Astrocyte of the hippocampus (primary cell): ENCODE data around the gene ZDHHC11.
"Not testable (repeated sequence)": the region's sequence is repeated elsewhere in the genome, so short reads cannot be mapped to it uniquely, and the experiment has no call there.

Experiments used
- DNase-seq: peaks from one replicate; pipeline ENCODE4 v3.0.0; 2011; ENCODE audit warnings: low read depth, low spot score

Gene ZDHHC11

DNA sequence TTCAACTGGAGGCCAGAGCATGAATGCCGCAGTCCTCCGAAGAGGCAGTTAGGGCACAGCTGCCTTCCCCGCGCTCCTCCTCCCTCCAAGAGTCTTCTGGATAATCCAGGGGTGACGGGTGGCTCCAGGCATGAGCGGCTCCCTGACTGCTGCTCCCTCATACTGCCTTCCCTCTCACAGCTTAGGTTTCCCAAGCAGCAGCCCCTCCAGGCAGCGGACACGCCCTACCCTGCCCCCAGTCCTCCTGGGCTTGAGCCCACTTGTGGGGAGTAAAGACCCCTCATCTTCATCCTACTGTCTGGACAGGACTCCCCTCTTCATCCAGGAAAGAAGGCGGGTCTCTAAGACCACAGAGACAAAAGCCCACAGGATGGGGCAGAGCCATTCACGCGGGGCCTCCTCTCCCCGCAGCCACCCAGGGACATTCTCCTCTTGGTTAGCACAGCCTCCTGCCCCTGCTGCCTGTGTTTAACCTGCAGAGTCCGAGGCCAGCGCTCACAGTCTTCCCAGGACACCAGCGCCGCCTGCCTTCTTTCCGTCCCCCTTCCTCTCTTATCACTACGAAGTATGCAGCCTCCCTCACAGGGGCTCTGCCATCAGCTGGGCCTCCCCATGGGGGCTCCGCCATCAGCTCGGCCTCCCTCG, 5.6 kb downstream of the ZDHHC11 start:
- DNase-seq, result not testable (repeated sequence)

GRCh38 chr5:844426-844825, 6.4 kb downstream of the ZDHHC11 start:
- DNase-seq, result not testable (repeated sequence)

GRCh38 chr5:843926-844325, 6.9 kb downstream of the ZDHHC11 start:
- DNase-seq, result not testable (repeated sequence)

- not testable (repeated sequence) for DNase-seq
These were observed 7.4 kb downstream of the ZDHHC11 start for GRCh38 chr5:843371-843770.

GRCh38 chr5:842402-843221, 8.2 kb downstream of the ZDHHC11 start:
- DNase-seq, result not testable (repeated sequence)

DNA sequence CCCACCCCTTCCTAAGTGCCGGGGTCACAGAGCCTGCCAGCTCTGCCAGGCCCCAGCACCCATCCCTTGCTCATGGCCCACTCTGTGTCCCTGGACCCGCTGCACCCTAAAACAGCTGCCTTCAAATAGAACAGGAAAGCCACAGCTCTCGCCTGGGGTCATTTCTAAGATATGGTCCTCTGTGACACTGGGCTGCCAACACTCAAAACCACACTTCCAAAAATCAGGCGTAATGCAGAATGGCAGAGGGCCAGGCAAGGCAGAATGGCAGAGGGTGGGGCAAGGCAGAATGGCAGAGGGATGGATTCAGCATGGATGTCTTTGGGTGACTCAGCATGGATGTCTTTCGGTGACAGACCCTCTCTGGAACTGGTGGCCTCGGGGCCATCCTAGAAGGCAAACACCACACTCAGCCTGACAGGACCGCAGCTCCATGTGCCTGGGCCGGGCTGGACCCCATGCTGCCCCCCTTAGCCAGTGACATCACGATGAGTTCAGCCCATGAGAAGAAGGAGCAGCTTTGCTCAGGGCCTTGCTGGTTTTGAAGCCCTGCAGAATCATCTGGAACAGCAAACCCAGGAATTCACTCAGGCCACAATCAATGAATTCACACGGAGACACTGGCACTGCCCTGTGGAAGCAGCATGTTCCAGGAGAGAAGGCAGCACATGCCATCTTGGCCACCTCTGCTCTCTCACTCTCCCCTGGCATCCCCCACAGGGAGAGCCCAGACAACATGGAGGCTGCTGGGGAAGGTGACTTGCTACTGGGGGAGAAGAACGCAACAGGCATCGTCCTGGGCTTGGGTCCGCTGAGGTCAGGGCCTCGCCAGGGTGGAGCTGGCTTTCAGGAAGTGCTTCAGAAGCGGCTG, 9.0 kb downstream of the ZDHHC11 start:
- not testable (repeated sequence) for DNase-seq

- DNase-seq, result not testable (repeated sequence)
These were observed 9.8 kb downstream of the ZDHHC11 start for GRCh38 chr5:840974-841435.

- DNase-seq, result not testable (repeated sequence)
These were observed 10.4 kb downstream of the ZDHHC11 start for GRCh38 chr5:840118-840973.

GRCh38 chr5:838431-838851, 12.3 kb downstream of the ZDHHC11 start:
- not testable (repeated sequence) for DNase-seq

DNA sequence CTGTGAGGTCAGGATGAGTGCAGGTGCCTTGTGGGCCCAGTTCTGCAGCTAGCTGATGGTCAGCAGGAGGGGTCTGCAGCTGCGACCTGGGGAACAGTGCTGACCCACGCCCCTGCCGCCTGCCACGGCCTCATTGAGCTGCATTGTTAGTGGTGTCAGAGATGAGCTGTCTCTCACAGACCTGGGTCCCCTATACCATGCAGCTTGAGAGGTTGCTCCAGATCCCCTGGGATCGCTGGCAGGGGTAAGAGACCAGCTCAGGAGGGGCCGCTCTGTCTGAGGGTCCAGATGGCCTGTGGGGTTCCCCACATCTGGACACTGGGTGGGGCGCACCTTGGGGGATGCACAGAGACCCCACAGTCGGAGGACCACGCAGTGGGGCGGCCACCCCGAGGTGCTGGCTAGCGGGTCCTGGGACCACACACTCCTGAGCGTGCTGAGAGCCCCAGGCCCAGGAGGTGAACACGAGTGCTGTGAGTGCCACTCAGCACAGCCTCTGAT, 13.1 kb downstream of the ZDHHC11 start:
- DNase-seq, result not testable (repeated sequence)

DNA sequence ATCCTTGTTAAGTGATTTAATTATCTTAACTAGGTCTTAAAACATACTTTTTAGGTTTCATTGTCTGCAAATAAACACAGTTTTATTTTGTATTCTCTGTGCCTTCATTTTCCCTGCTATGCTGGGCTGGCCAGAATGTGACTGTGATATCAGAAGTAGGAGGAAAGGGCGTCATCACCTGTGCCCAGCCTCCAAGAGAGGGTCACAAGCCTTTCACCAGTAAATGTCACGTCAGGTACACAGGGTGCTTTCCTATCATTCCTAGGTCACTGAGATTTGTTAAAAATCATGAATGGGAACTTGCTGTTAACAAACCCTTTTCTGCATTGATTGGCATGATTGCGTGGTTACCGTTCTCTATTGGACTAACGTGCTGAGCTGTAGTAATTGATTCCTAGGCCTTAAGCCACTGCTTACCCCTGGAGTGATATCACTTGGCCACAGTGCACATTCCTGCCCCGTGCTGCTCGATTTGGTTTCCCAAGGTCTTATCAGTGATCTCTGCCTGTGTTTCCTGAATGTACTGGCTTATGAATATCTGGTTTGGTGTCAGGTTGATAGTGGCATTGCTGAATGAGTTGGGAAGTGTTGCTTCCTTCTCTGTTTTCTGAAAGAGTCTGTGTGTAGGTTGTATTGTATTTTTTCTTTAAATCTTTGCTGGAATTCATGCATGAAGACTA, 14.7 kb downstream of the ZDHHC11 start:
- not testable (repeated sequence) for DNase-seq

- not testable (repeated sequence) for DNase-seq
These were observed 16.8 kb downstream of the ZDHHC11 start for GRCh38 chr5:834013-834412.

DNA sequence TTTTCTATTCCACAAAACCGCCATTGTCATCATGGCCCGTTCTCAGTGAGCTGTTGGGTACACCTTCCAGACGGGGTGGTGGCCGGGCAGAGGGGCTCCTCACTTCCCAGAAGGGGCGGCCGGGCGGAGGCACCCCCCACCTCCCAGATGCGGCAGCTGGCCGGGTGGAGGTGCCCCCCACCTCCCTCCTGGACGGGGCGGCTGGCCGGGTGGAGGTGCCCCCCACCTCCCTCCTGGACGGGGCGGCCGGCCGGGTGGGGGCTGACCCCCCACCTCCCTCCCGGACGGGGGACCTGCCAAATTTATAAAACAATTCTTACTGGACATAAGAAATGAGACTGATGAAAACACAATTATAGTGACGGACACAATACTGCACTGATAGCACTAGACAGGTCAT, 22.6 kb downstream of the ZDHHC11 start:
- not testable (repeated sequence) for DNase-seq

DNA sequence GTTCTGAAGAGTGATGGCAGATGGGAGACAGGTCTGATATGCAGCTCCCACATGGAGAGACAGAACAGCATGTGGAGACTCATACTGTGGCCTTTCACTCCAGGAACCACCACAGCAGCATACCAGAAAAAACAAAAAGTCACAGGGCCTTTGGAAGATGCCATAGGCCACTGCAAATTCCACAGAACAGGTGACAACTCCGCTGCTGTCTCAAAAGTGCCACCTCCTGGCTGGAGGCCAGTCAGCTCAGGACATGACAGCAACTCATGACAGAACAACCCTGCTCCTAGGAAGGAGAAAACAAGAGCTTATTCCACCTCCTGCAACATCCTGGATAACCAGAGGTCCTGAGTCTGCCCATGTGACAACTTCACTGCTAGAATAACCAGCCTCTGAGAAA, 25.2 kb downstream of the ZDHHC11 start:
- not testable (repeated sequence) for DNase-seq

- DNase-seq, result no peak
These were observed 29.3 kb downstream of the ZDHHC11 start for GRCh38 chr5:821504-821903.

DNA sequence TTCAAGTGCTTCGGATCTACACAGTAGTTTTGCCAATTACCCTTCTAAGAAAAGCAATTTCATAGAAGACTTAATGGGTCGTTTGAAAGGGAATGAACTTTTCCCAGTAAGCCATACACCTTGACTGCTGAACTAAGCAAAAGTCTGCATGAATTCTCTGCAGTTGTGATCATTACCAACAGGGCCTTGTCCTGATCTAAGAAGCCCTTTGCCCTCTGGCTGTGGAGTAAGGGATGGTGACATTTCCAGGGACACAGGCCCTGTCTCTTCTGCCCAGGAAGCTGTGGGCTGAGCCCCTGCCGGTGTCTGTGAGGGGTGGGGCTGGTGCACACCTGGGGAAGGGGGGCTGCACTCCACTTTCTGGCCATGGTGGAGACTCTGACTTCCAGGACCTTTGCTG, 30.5 kb downstream of the ZDHHC11 start:
- DNase-seq, result no peak

- no peak for DNase-seq
These were observed 31.7 kb downstream of the ZDHHC11 start for GRCh38 chr5:819078-819477.

GRCh38 chr5:816176-816575, 34.6 kb downstream of the ZDHHC11 start:
- no peak for DNase-seq

DNA sequence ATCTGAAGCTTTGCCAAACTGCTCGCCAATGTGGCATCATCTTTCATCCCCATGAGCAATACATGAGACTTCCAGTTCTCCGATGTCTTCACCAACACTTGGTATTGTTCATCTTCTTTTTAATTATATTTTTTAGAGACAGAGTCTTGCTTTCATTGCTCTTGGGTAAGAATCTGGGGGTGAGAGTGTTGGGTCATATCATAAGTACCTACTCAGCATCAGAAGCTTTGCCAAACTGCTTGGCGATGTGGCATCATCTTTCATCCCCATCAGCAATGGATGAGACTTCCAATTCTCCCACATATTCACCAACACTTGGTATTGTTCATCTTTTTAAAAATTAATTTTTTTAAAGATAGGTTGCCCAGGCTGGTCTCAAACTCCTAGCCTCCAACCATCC, 35.3 kb downstream of the ZDHHC11 start:
- no peak for DNase-seq

- DNase-seq, result not testable (repeated sequence)
These were observed 37.2 kb downstream of the ZDHHC11 start for GRCh38 chr5:813575-813974.
